Epithelial cell of proximal tubule (primary cell): ENCODE results near the gene HNMT. TPM values are rescaled to one million over a fixed set of nuclear protein-coding genes. Genes with fewer than 3 reads are reported as not detected.

Experiments used
- DNase-seq: peaks from one replicate; pipeline ENCODE4 v3.0.0-alpha.2; 2011; ENCODE audit warnings: low read depth
- H3K4me3 ChIP-seq: 2 replicates; pipeline ENCODE4 v1.5.1; 2011; ENCODE audit warnings: low read depth, mild to moderate bottlenecking, low read length
- total RNA-seq: library from RNA; depleted of rRNA; stranded (reverse); fragments of >200 nt; gene quantifications from 2 replicates; pipeline ENCODE4 v1.2.3, GENCODE V29; 2015
- TF ChIP-seq, protein P1 (sequence below): conservative IDR thresholded peaks from 2 replicates; pipeline ENCODE4 v1.5.1; 2012; ENCODE audit warnings: low read depth, mild to moderate bottlenecking, low read length

Gene HNMT
- total RNA-seq, 1 donor from 2014 or later = 22.9 TPM

DNA sequence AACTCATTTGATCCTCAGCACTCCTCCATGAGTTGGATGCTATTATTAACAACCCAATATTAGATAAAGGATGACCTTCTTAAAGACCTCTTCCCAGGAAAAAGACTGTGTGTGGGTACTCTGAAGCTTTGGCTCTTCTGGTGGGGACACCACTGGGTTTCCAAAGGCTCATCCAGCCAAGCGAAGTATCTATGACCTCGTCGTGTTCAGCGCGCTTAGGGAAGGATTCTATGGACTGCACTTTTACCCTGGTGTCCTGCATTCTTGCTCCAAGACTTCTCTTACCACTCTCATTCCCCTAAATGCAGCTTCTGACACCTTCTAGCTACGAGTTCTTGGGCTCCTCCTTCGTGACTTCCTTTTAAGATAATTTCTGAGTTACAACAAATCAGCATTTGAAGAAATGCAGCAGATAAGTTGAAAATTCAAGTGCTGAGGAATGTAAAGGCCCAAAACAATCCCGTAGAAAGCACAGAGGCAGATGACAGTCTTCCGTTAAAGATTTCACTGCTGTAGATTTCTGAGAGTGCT lies 673 bp upstream of the HNMT start:
- TF ChIP-seq, protein P1, sequence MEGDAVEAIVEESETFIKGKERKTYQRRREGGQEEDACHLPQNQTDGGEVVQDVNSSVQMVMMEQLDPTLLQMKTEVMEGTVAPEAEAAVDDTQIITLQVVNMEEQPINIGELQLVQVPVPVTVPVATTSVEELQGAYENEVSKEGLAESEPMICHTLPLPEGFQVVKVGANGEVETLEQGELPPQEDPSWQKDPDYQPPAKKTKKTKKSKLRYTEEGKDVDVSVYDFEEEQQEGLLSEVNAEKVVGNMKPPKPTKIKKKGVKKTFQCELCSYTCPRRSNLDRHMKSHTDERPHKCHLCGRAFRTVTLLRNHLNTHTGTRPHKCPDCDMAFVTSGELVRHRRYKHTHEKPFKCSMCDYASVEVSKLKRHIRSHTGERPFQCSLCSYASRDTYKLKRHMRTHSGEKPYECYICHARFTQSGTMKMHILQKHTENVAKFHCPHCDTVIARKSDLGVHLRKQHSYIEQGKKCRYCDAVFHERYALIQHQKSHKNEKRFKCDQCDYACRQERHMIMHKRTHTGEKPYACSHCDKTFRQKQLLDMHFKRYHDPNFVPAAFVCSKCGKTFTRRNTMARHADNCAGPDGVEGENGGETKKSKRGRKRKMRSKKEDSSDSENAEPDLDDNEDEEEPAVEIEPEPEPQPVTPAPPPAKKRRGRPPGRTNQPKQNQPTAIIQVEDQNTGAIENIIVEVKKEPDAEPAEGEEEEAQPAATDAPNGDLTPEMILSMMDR = no peak
- DNase-seq = no peak
- peak overlapping the region; percentile 73 for H3K4me3 ChIP-seq

DNA sequence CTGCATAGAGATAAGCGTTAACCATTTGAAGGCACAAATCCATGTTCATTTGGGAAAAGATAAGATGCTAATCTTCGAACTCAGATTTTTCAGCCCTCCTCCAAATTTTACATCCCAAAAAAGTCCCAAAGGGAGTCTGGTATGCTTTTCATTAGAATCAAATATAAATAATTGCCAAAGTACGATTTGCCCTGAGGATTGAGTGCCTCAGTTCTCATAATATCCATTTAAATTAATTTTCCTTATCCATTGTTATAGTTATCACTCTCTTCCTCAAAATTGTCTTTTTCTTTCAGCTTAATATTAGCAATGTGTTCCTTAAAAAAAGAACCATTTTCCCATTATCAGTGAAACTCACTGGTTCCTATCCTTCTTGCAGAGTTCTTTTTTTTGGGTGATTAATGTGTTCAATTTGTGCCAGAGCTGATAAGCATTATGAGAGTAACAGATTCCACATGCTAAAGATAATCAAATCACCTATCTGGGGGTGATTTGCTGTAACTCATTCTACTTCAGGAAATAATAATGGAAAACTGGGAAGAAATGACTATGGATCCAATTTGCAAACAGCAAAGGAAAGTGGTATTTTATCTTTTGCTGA lies 686 bp downstream of the HNMT start:
- peak overlapping the region; percentile 73 for H3K4me3 ChIP-seq
- no peak for DNase-seq
- TF ChIP-seq, protein P1 = no peak

DNA sequence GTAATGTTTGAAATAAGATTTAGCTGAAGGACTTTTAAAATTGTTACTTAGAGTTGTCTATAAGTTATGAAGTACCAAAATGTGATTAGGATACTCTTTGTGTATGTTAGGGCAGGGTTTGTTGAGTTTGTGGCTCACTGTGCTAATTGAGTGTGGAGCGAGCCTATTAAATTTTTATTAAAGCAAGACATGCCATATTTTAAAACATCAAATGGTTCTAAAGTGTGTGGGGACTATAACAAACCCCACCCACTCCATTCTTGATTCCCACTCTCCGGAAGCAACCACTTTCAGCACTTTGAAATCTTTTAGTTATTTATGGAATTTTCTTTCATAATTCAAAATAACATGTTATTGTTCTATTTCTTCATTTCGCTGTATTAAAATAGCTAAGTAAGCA lies 1.8 kb downstream of the HNMT start:
- TF ChIP-seq, protein P1 = no peak
- H3K4me3 ChIP-seq = peak overlapping the region; percentile 73
- no peak for DNase-seq

DNA sequence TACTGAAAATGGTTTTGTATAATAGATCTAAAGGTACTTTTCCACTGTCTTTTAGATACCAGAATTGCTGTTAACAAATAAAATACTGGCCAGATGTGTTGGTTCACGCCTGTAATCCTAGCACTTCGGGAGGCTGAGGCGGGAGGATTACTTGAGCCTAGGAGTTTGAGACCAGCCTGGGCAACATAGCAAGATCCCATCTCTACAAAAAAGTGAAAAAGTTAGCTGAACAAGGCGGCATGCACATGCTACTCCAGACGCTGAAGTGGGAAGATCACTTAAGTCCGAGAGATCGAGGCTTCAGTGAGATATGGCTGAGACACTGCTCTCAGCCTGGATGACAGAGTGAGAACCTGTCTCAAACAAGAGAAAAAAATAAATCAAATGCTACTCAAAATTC lies 2.8 kb downstream of the HNMT start:
- no peak for DNase-seq
- TF ChIP-seq, protein P1 = no peak
- H3K4me3 ChIP-seq = no peak overlapping the region

DNA sequence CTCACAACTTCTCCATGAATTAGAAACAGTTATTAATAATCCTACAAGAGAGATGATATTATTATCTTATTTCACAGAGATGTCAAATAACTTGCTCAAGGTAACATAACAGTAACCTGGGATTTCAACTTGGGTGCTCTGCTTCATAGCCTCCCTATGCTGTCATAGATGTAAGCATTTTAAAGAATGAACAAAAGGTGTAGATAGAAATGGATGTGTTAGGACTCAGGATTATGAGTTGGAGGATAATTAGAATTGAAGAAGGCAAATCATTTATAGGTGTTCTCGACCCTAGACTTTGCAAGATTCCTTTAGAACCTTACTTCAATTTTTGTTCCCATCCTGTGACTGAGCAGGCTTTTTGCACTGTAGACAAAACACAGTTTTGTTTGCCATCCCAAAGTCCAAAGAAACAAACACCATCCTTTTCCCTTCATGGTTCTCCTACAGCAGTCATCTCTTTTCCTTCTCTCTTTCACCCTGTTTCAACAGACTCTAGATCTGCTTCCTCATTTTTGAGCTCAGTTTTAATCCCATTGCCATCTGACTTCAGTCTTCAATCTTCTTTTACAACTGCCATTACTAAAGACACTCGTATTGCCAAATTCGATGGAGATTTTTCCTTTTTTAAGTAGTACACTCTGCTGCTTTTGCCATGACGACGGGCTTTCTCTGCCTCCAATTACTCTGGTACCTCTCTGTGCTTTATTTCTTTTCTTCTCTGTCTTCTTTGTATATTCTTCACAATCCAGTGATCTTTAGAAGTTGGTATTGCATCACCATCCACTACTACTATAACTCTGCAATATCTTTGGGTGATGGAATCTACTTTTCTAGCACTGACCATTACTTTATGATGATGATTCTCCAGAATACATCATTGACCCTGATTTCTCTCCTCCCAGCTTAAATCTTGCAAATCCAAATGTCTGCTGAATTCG lies 4.5 kb downstream of the HNMT start:
- no peak for DNase-seq
- TF ChIP-seq, protein P1 = no peak
- no peak overlapping the region for H3K4me3 ChIP-seq

DNA sequence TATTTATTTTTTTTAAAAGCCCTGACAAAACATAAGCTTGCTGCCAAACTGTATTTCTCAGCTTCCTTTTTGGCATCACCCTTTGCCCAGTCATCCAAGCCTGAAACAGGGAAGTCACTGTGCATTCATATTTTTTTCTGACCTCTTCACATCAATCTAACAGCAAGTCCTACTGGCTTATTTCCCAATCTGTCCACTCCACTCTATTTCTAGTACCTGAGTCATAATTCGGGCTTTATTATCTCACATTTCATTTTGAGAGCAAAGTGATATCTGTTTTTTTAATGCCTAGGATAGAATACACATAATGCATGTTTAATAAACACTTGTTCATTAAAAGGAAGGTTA lies 5.1 kb downstream of the HNMT start:
- no peak for DNase-seq
- TF ChIP-seq, protein P1 = no peak

More for the DNA sequence above, 5.1 kb downstream of the HNMT start:
- no peak overlapping the region for H3K4me3 ChIP-seq
